Central memory CD8-positive, alpha-beta T cell (primary cell): ENCODE results near the gene COL25A1.

ENCODE experiments used
- ATAC-seq: fragments of 150-1000 bp; cut with Tn5 transposase; replicated peaks from 2 replicates; pipeline ENCODE4 v1.10.0; 2022; ENCODE audit warnings: mild to moderate bottlenecking, moderate FRiP score, moderate number of reproducible peaks; ENCODE audit not compliant: poor library complexity, severe bottlenecking; ENCODE audit errors: extremely low read depth
- DNase-seq, 2 donors: peaks; one replicate each; pipeline ENCODE4 v3.0.0; 2021; ENCODE audit warnings: low spot score in 2 of 2
- H3K27ac Mint-ChIP-seq: one replicate; pipeline ENCODE4 v1.8.0; 2022; ENCODE audit warnings: low read depth, mild to moderate bottlenecking, moderate library complexity, mixed read lengths
- H3K27me3 Mint-ChIP-seq: one replicate; pipeline ENCODE4 v1.8.0; 2022; ENCODE audit warnings: mixed read lengths
- H3K36me3 Mint-ChIP-seq: one replicate; pipeline ENCODE4 v1.8.0; 2022; ENCODE audit warnings: mild to moderate bottlenecking, moderate library complexity, mixed read lengths; ENCODE audit not compliant: insufficient read depth
- H3K4me1 Mint-ChIP-seq: one replicate; pipeline ENCODE4 v1.8.0; 2022; ENCODE audit warnings: mixed read lengths
- H3K4me3 Mint-ChIP-seq: one replicate; pipeline ENCODE4 v1.8.0; 2022; ENCODE audit warnings: mild to moderate bottlenecking, moderate library complexity, mixed read lengths
- H3K9me3 Mint-ChIP-seq: one replicate; pipeline ENCODE4 v1.8.0; 2022; ENCODE audit warnings: mixed read lengths

The COL25A1 gene

DNA sequence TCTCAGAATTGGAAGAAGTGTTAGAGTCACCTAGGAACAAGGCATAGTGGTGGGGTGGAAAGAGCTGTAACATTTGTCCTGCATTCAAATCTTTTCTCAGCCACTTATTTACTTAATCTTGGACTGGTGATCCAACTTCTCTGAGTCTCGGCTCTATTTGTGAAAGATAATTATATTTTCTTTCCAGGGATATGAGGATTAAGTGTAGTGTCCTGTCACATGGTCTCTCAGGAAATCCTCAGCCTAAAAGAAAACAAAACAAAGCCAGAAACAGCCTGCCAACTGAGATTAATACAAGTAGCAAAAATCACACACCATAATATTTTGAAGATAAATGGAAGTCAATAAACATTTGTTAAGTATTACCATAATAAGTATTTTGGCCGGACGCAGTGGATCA is 506.3 kb downstream of the COL25A1 start:
- no peak for ATAC-seq
- Mint-ChIP-seq H3K4me1 (no peaks in the 10 kb centered on the region), H3K27me3 (no peaks in the 10 kb centered on the region), H3K27ac (no peak overlapping the region), H3K9me3 (no peaks in the 10 kb centered on the region), H3K4me3 (no peak overlapping the region), H3K36me3 (no peaks in the 10 kb centered on the region)
- DNase-seq = no peak

DNA sequence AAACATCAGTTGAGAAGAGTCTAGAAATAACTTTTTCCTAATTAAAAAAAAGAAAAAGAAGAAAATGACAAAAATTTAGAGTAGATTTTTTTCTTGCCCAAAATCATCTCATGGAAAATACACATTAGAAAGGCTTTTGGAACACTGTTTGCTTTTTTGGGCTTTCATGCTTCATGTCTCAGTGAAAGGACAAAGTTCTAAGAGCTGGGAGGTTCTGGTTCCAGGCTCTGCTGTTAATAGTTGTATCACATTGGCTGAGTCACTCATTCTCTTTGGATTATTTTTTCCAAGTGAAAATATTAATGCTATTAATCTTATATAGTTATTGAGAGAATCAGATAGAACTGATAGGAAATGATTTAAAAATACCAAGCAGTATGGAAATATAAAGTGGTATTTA is 506.7 kb downstream of the COL25A1 start:
- DNase-seq (no peak), ATAC-seq (no peak)
- Mint-ChIP-seq H3K27me3 (no peaks in the 10 kb centered on the region), H3K4me3 (no peak overlapping the region), H3K27ac (no peak overlapping the region), H3K9me3 (no peaks in the 10 kb centered on the region), H3K36me3 (no peaks in the 10 kb centered on the region), H3K4me1 (no peaks in the 10 kb centered on the region)

DNA sequence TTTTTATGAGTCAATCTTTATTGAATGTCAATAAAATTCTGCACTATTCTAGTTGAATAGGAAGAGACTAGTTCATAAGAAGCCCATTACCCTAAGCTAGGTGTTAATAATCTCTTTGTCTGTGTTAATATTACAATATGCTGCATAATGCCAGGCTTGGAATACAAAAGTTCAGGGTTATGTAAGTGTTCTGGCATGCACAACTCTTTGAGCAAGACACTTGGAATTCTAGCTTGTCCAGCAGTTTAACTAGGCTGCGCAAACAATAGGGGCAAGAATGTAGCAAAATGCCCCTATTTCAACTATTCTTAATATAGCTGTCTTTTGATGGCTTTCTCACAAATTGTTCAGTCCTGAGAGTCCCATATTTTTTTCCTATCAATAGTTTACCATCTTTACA is 508.3 kb downstream of the COL25A1 start:
- no peaks in the 10 kb centered on the region for H3K4me1 Mint-ChIP-seq
- no peaks in the 10 kb centered on the region for H3K36me3 Mint-ChIP-seq
- H3K27me3 Mint-ChIP-seq = no peaks in the 10 kb centered on the region
- H3K9me3 Mint-ChIP-seq = no peaks in the 10 kb centered on the region
- no peak for ATAC-seq
- DNase-seq = no peak
- no peak overlapping the region for H3K4me3 Mint-ChIP-seq
- no peak overlapping the region for H3K27ac Mint-ChIP-seq

DNA sequence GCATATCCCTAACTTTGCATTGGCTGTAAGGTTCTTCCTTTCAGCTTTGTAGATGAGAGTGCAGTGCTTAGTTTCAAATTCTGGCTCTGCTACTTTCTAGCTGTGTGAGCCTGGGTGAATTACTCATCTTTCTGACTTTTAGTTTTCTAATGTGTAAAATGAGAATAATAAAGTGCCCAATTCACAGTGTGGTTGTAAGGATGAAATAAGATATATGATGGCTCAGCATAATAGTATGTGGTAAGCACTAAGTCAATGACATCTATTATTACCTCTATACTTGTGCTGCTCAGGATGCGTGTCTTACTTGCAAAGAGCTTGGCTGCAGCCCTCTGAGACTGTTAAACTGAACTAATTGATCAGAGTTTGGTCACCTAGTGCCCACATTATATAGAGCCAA is 509.0 kb downstream of the COL25A1 start:
- Mint-ChIP-seq H3K27me3 (no peaks in the 10 kb centered on the region), H3K36me3 (no peaks in the 10 kb centered on the region), H3K4me1 (no peaks in the 10 kb centered on the region), H3K27ac (no peak overlapping the region), H3K4me3 (no peak overlapping the region), H3K9me3 (no peaks in the 10 kb centered on the region)
- no peak for DNase-seq
- no peak for ATAC-seq

DNA sequence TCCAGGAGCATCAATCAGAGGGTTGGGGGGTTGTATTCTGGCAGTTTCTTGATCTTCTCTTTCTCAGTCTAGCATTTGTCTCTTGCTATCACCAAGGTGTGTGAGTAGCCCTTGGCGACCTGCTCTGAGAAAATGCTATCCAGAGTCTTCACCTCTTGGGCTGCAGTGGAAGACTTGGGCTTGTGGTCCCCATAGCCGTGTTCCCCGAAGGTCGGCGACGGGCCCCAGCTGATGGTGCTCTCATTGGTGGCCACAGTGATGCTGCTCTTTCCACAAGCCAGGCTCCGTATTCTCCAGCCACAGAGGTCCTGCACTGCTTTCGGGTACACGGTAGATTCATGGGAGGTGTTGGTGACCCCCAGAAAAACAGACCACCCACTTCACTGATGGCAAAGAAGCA is 513.7 kb downstream of the COL25A1 start:
- ATAC-seq = no peak
- Mint-ChIP-seq H3K9me3 (no peaks in the 10 kb centered on the region), H3K36me3 (no peaks in the 10 kb centered on the region), H3K27me3 (peaks cover 16% of the 10 kb centered on the region), H3K4me1 (no peaks in the 10 kb centered on the region), H3K4me3 (no peak overlapping the region), H3K27ac (no peak overlapping the region)
- DNase-seq = no peak

DNA sequence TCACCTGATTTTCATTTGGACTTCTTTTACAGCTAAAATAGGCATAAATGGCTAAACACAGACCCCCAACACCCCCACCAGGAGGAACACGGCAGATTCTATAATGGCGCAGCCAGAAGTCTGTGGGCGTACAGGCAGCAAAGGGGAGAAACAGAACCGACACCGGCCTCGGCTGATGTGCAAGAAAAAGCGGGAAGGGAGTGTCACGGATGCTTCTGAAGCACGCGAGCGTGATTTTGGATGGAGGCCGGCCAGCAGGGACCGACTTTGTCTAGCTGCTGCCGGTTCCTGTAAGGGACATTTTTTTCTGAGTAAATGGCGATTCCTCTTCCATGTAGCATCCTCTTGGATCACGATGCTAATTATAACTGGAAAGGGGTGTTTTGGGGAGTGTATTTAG is 514.7 kb downstream of the COL25A1 start:
- Mint-ChIP-seq H3K9me3 (no peaks in the 10 kb centered on the region), H3K4me3 (no peak overlapping the region), H3K36me3 (no peaks in the 10 kb centered on the region), H3K27me3 (peaks cover 16% of the 10 kb centered on the region), H3K4me1 (no peaks in the 10 kb centered on the region), H3K27ac (no peak overlapping the region)
- no peak for DNase-seq
- ATAC-seq = no peak

DNA sequence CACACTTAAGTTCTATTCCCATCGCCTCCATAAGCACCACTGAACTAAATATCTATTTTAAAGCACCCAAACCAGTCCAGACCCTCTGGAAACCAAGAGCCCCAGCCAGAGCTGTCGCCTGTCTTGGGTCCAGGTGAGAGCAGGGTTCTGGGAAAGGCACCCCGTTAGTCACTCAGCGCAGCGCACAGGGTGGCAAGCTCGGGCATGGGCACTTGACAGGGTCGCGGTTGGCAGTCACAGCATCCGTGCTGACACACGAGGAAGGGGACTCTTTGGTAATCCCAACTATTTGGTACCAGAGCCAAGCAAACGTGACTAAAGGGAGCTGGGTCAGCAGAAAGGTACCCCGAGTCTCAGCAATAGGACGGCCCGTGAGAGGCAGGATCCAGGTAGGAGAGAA is 515.4 kb downstream of the COL25A1 start:
- no peak for DNase-seq
- Mint-ChIP-seq H3K27ac (no peak overlapping the region), H3K36me3 (no peaks in the 10 kb centered on the region), H3K9me3 (no peaks in the 10 kb centered on the region), H3K4me1 (no peaks in the 10 kb centered on the region), H3K4me3 (no peak overlapping the region), H3K27me3 (peaks cover 21% of the 10 kb centered on the region)
- ATAC-seq = no peak

DNA sequence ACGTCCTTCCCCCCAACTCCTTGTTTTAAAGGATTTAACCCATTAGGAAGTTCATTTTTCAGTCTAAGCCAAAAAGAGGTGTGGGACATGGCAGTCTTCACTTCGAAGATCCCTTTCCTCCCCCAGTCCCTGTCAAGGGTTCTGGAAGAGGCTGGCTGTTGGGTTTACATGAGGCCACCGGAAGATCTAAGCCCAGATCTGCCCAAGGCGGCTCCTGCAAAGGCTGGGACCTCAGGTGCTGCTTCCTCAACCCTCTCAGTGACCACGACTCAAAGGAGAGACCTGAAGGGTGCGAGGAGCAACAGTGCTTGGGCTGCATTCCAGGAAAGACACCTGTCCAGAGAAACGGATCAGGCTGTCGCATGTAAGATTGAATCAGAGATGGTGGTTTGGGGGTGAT is 516.1 kb downstream of the COL25A1 start:
- ATAC-seq (no peak), DNase-seq (no peak)
- Mint-ChIP-seq H3K27ac (no peak overlapping the region), H3K36me3 (no peaks in the 10 kb centered on the region), H3K27me3 (peaks cover 25% of the 10 kb centered on the region), H3K4me3 (no peak overlapping the region), H3K9me3 (no peaks in the 10 kb centered on the region), H3K4me1 (no peaks in the 10 kb centered on the region)

DNA sequence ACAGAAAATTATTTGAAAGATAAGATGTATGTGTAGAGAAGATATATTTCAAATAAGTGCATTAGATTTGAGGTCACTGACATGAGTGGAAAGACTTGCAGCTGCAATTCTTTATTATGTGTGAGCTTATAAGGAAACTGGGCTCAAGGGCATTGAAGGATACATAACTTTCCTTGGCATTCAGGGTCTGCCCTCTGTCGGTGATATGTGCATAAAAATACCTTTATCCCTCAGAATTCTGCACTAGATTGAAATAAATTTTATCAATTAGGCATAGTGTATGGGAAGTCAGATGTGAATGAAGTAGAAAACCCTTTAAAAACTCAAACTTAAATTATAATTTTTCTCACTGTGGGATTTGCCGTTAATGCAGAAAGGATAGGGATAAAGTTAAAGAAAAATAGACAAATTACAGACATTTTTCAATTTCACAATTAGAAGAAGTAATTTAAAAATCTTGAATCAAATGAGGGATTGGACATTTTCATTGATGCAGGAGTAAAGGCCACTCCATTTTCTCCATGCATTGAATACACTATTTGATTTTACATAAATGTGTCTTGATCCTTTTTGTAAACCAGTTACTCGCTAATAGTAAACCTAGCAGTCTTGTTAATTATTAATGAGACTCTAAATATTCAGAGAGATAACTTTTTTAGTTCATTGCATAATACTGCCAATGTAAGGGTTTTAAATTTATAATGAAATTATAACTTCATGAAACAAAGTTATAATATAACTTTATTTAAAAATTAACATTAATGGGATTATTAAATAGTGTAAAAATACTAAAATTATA is 518.6 kb downstream of the COL25A1 start:
- Mint-ChIP-seq H3K4me1 (no peaks in the 10 kb centered on the region), H3K36me3 (no peaks in the 10 kb centered on the region), H3K4me3 (no peak overlapping the region), H3K27me3 (peaks cover 35% of the 10 kb centered on the region), H3K9me3 (no peaks in the 10 kb centered on the region), H3K27ac (no peak overlapping the region)
- DNase-seq (no peak), ATAC-seq (no peak)

DNA sequence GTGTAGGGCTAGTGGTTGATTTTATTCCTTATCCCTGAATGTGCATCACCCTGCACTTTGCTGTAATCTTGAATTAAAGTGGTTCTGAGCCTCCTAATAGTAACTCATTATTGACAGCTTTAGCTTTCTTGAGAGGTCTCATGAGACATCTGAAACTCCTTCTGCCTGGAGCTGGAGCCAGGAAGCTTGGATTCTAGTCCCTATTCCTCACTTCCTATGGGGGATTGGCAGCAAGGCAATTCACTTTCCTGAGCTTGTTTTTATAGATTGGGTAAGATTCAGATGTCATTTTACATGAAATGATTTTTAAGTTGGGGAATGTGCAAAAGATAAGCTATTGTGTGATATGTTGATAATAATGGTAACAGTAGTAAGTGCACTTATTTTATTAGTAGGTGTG is 522.5 kb downstream of the COL25A1 start:
- no peak for ATAC-seq
- DNase-seq = no peak
- H3K27ac Mint-ChIP-seq = no peak overlapping the region
- H3K27me3 Mint-ChIP-seq = peaks cover 20% of the 10 kb centered on the region
- no peaks in the 10 kb centered on the region for H3K36me3 Mint-ChIP-seq
- H3K4me3 Mint-ChIP-seq = no peak overlapping the region
- no peaks in the 10 kb centered on the region for H3K4me1 Mint-ChIP-seq
- no peaks in the 10 kb centered on the region for H3K9me3 Mint-ChIP-seq

DNA sequence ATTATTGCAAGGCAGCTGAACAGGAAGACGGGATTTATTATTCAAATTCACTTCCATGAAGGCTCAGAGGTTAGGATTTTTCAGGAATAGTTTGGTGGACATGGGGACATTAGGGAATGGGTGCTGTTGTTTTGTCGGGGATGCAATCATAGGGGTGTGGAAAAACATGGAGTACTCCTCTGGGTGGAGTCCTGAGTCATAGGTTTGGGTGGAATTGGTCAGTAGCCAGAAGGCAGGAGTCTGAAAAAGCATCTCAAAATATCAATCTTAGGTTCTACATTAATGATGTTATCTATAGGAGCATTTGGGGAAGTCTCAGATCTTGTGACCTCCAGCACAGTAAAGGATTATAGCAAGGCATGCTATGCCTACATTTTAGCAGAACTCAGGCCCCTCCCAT is 525.1 kb downstream of the COL25A1 start:
- no peak for DNase-seq
- no peaks in the 10 kb centered on the region for H3K4me1 Mint-ChIP-seq
- H3K9me3 Mint-ChIP-seq = no peaks in the 10 kb centered on the region
- no peaks in the 10 kb centered on the region for H3K36me3 Mint-ChIP-seq
- H3K4me3 Mint-ChIP-seq = no peak overlapping the region
- ATAC-seq = no peak
- no peak overlapping the region for H3K27ac Mint-ChIP-seq
- peaks cover 17% of the 10 kb centered on the region for H3K27me3 Mint-ChIP-seq

DNA sequence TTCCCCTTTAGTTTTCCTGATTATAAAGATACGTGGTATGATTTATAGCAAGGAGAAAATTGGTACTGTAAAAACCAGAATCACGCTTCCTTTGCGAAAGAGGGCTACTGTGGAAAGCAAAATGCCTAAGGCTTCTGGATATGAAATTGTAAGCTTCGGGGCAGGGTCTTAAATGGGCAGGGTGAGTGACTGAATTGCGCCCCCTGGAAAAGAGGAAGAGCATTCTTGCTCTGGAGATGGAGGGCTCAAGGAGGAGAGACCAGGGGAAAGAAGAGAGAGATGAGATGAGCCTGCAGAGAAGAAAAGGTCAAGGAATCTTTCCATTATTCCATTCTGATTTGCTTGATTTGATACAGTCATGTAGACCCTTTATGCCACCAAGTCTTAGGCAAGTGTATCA is 526.5 kb downstream of the COL25A1 start:
- H3K36me3 Mint-ChIP-seq = no peaks in the 10 kb centered on the region
- H3K9me3 Mint-ChIP-seq = no peaks in the 10 kb centered on the region
- H3K27me3 Mint-ChIP-seq = peaks cover 11% of the 10 kb centered on the region
- no peaks in the 10 kb centered on the region for H3K4me1 Mint-ChIP-seq
- H3K27ac Mint-ChIP-seq = no peak overlapping the region
- no peak overlapping the region for H3K4me3 Mint-ChIP-seq
- DNase-seq (no peak), ATAC-seq (no peak)

DNA sequence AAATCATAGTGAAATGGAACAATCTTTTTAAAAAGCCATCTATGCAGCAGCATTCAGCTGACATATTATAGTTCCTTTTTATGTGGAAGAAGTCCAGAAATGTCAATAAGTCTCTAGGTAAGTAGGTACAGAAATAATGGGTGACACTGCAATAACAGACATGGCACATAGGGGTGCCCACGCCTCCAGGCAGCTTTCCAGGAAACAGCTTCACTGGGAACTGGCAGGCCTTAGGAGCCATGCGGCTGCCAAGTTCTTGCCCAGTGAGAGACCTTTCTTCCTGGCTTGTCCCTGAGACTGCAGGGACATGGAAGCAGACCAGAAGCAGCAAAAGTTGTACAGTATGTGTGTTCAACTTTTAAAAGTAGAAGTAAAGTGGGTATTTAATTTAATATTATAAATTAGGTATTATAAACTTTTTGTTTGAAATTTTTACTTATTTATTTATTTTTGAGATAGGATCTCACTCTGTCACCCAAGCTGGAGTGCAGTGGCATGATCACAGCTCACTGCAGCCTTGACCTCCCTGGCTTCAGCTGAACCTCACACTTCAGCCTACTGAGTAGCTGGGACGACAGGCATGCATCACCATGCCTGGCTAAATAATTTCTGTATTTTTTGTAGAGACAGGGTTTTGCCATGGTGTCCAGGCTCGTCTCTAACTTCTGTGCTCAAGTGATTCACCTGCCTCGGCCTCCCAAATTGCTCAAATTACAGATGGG is 527.5 kb downstream of the COL25A1 start:
- ATAC-seq (no peak), DNase-seq (no peak)
- Mint-ChIP-seq H3K27me3 (peaks cover 3% of the 10 kb centered on the region), H3K27ac (no peak overlapping the region), H3K4me3 (no peak overlapping the region), H3K4me1 (no peaks in the 10 kb centered on the region), H3K9me3 (no peaks in the 10 kb centered on the region), H3K36me3 (no peaks in the 10 kb centered on the region)
